Measurements from ENCODE around the gene DNPEP.
"Not testable (repeated sequence)": the region's sequence is repeated elsewhere in the genome, so short reads cannot be mapped to it uniquely, and the experiment has no call there.

Gene DNPEP

GRCh38 chr2:219398721-219399363 lies 11.1 kb upstream of the DNPEP start:
- DNase-seq: no peak

- no peak for DNase-seq
These were observed 9.2 kb upstream of the DNPEP start for GRCh38 chr2:219396863-219397457.

- DNase-seq: no peak
These were observed 7.9 kb upstream of the DNPEP start for GRCh38 chr2:219395609-219396008.

- not testable (repeated sequence) for DNase-seq
These were observed 7.3 kb upstream of the DNPEP start for GRCh38 chr2:219395056-219395455.

- no peak for DNase-seq
These were observed 5.0 kb upstream of the DNPEP start for GRCh38 chr2:219392754-219393153.

- DNase-seq: no peak
These were observed 1.1 kb upstream of the DNPEP start for GRCh38 chr2:219388907-219389156.

GRCh38 chr2:219388121-219388906 lies 602 bp upstream of the DNPEP start:
- peak; percentile 91 to 97 for DNase-seq

- DNase-seq: no peak
These were observed 1.0 kb downstream of the DNPEP start for GRCh38 chr2:219386532-219387280.

GRCh38 chr2:219385958-219386520 lies 1.7 kb downstream of the DNPEP start:
- no peak for DNase-seq

- DNase-seq: no peak
These were observed 2.9 kb downstream of the DNPEP start for GRCh38 chr2:219384859-219385258.

GRCh38 chr2:219384083-219384713 lies 3.5 kb downstream of the DNPEP start:
- DNase-seq: no peak

GRCh38 chr2:219381448-219381847 lies 6.3 kb downstream of the DNPEP start:
- DNase-seq: no peak

- DNase-seq: no peak
These were observed 6.8 kb downstream of the DNPEP start for GRCh38 chr2:219380926-219381325.

GRCh38 chr2:219378163-219378851 lies 9.4 kb downstream of the DNPEP start:
- no peak for DNase-seq

- peak in 1 of 2 experiments; percentile 9 for DNase-seq
These were observed 18.3 kb downstream of the DNPEP start for GRCh38 chr2:219369447-219369861.

- DNase-seq: no peak
These were observed 19.0 kb downstream of the DNPEP start for GRCh38 chr2:219368690-219369191.

GRCh38 chr2:219362524-219363164 lies 25.1 kb downstream of the DNPEP start:
- DNase-seq: peak; percentile 79 to 88

- DNase-seq: no peak
These were observed 25.6 kb downstream of the DNPEP start for GRCh38 chr2:219362072-219362471.

- no peak for DNase-seq
These were observed 29.3 kb downstream of the DNPEP start for GRCh38 chr2:219358170-219359075.

- DNase-seq: no peak
These were observed 30.9 kb downstream of the DNPEP start for GRCh38 chr2:219356834-219357233.

Data from NCI-H446 (cell line).